Stomach (tissue), 4 donors: ENCODE data around the gene DCLK1.

ENCODE experiments used
- POLR2A ChIP-seq, 4 donors: fragments of 450-650 bp; IDR thresholded peaks; one replicate each; pipeline ENCODE4 v1.6.1; 2016; ENCODE audit warnings: antibody characterized with exemption in 4 of 4, control low read depth in 2 of 4, mild to moderate bottlenecking in 1 of 4, moderate library complexity in 1 of 4
- TF ChIP-seq, protein P1 (sequence below), 7 experiments: fragments of 450-650 bp in 4 of 7; fragments of 200-600 bp in 3 of 7; sonication (generic) in 3 of 7; IDR thresholded peaks; one replicate each; pipeline ENCODE4 v1.5.1; 2016 to 2019; ENCODE audit warnings: antibody characterized with exemption in 7 of 7, control low read depth in 2 of 7, mild to moderate bottlenecking in 1 of 7

DNA sequence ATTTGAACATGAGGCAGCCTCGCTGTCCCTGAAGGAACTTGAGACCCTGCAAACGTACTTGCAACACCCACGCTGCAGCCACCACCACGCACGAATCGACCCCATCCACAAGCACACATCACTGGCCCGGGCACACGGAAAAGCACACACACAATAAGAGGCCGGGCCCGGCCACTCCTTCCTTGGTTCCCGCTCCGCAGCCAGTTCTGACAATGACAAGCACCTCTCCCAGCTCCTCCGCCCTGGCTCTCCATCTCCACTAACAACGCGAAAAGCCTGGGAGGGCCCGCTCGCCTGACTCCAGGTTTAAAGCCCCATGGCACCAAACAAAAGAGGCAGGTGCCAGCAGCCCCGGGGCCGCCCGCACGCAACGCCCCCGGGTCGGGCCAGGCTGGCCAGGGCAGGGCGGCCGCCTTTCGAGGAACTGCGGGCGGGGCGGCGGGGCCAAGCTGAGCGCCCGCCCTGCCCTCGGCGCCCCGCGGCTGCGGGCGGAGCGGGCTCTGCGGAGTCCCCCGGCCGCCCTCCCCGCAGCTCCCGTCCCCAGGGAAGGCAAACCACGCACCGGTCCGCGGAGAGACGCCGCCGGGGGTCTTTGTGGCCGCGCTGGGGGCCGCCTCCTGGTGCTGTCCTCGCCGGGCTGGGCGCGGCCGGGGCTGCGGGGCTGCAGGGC is 495 bp downstream of the DCLK1 start:
- TF ChIP-seq, protein P1, sequence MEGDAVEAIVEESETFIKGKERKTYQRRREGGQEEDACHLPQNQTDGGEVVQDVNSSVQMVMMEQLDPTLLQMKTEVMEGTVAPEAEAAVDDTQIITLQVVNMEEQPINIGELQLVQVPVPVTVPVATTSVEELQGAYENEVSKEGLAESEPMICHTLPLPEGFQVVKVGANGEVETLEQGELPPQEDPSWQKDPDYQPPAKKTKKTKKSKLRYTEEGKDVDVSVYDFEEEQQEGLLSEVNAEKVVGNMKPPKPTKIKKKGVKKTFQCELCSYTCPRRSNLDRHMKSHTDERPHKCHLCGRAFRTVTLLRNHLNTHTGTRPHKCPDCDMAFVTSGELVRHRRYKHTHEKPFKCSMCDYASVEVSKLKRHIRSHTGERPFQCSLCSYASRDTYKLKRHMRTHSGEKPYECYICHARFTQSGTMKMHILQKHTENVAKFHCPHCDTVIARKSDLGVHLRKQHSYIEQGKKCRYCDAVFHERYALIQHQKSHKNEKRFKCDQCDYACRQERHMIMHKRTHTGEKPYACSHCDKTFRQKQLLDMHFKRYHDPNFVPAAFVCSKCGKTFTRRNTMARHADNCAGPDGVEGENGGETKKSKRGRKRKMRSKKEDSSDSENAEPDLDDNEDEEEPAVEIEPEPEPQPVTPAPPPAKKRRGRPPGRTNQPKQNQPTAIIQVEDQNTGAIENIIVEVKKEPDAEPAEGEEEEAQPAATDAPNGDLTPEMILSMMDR (IDR thresholded peaks at IDR 0.05): no peak
- no peak for TF ChIP-seq POLR2A (IDR thresholded peaks at IDR 0.05)
